Stimulated activated naive CD8-positive, alpha-beta T cell treated with anti-CD3 and anti-CD28 coated beads, Interleukin-15, Interleukin-2, amounts not matched to agents 100 U/mL and 50 U/mL, for 24 hours (primary cell): ENCODE results near the gene RNLS.

Experiments used
- ATAC-seq: fragments of 150-1000 bp; cut with Tn5 transposase; one replicate; pipeline ENCODE4 v1.10.0; 2021
- DNase-seq: peaks from one replicate; pipeline ENCODE4 v3.0.0; 2021

The RNLS gene

GRCh38 chr10:88582806-88583583, at the start of gene RNLS:
TSS of gene RNLS (minus strand) at chr10:88583318.
- ATAC-seq (peak; percentile 88), DNase-seq (peak; percentile 76)

- ATAC-seq (no peak), DNase-seq (no peak)
Observed at GRCh38 chr10:88624840-88625239, 41.7 kb upstream of the RNLS start.

GRCh38 chr10:88623835-88624234, 40.7 kb upstream of the RNLS start:
- no peak for ATAC-seq

GRCh38 chr10:88620441-88620840, 37.3 kb upstream of the RNLS start:
- no peak for DNase-seq

More at GRCh38 chr10:88623835-88624234, 40.7 kb upstream of the RNLS start:
- no peak for DNase-seq

GRCh38 chr10:88618496-88618895, 35.4 kb upstream of the RNLS start:
- DNase-seq, result no peak
- ATAC-seq, result no peak

More at GRCh38 chr10:88620441-88620840, 37.3 kb upstream of the RNLS start:
- no peak for ATAC-seq

- no peak for ATAC-seq
- no peak for DNase-seq
Observed at GRCh38 chr10:88617772-88618300, 34.7 kb upstream of the RNLS start.

- ATAC-seq (no peak), DNase-seq (no peak)
Observed at GRCh38 chr10:88616250-88616977, 33.3 kb upstream of the RNLS start.

GRCh38 chr10:88608780-88609179, 25.7 kb upstream of the RNLS start:
- DNase-seq (no peak), ATAC-seq (no peak)

- ATAC-seq (no peak), DNase-seq (no peak)
Observed at GRCh38 chr10:88608052-88608732, 25.1 kb upstream of the RNLS start.

- DNase-seq (no peak), ATAC-seq (peak; percentile 28)
Observed at GRCh38 chr10:88598055-88598454, 14.9 kb upstream of the RNLS start.

- ATAC-seq (no peak), DNase-seq (no peak)
Observed at GRCh38 chr10:88594482-88594881, 11.4 kb upstream of the RNLS start.

GRCh38 chr10:88592906-88593305, 9.8 kb upstream of the RNLS start:
- DNase-seq (no peak), ATAC-seq (no peak)

- DNase-seq (no peak), ATAC-seq (no peak)
Observed at GRCh38 chr10:88592381-88592780, 9.3 kb upstream of the RNLS start.

GRCh38 chr10:88586462-88586861, 3.3 kb upstream of the RNLS start, which contains the start of gene LIPJ:
TSS of gene LIPJ (plus strand) at chr10:88586762. CDS start at chr10:88590688, 3,926 bp downstream.
- ATAC-seq (no peak), DNase-seq (no peak)

- ATAC-seq (no peak), DNase-seq (no peak)
Observed at GRCh38 chr10:88583584-88583957, 453 bp upstream of the RNLS start.

- ATAC-seq, result no peak
- no peak for DNase-seq
Observed at GRCh38 chr10:88582411-88582805, 710 bp downstream of the RNLS start.

GRCh38 chr10:88565072-88565471, 18.0 kb downstream of the RNLS start:
- no peak for ATAC-seq
- no peak for DNase-seq

- DNase-seq (no peak), ATAC-seq (no peak)
Observed at GRCh38 chr10:88562152-88562551, 21.0 kb downstream of the RNLS start.

GRCh38 chr10:88557658-88558057, 25.5 kb downstream of the RNLS start:
- DNase-seq (no peak), ATAC-seq (no peak)

- no peak for ATAC-seq
Observed at GRCh38 chr10:88557256-88557655, 25.9 kb downstream of the RNLS start.

GRCh38 chr10:88555190-88555908, 27.8 kb downstream of the RNLS start:
- no peak for ATAC-seq
- no peak for DNase-seq

More at GRCh38 chr10:88557256-88557655, 25.9 kb downstream of the RNLS start:
- DNase-seq, result no peak
